Smooth muscle cell (in vitro differentiated cells): Measurements from ENCODE around the gene DYRK1A. TPM values are rescaled to one million over a fixed set of nuclear protein-coding genes. Genes with fewer than 3 reads are reported as not detected.
A peak's percentile ranks its signal among the peaks of the same experiment; 100 is the strongest.

Experiments used
- DNase-seq: peaks from one replicate; lab custom pipeline; 2025; ENCODE audit not compliant: unreplicated experiment; lab: John Stamatoyannopoulos, UW
- H2AFZ ChIP-seq: fragments of 200-600 bp; sonication (generic); 2 replicates; pipeline ENCODE4 v1.6.0; 2016; ENCODE audit warnings: antibody characterized with exemption, low read depth, mild to moderate bottlenecking
- H3F3A ChIP-seq: fragments of 200-600 bp; sonication (generic); 2 replicates; pipeline ENCODE4 v1.6.0; 2017; ENCODE audit warnings: antibody characterized with exemption, low read depth
- H3K27ac ChIP-seq: fragments of 200-600 bp; sonication (generic); 2 replicates; pipeline ENCODE4 v1.5.1; 2016; ENCODE audit warnings: low read depth, mild to moderate bottlenecking
- H3K27me3 ChIP-seq: fragments of 200-600 bp; sonication (generic); 2 replicates; pipeline ENCODE4 v1.6.1; 2016; ENCODE audit warnings: low read depth, mild to moderate bottlenecking
- H3K36me3 ChIP-seq: fragments of 200-600 bp; sonication (generic); 2 replicates; pipeline ENCODE4 v1.5.1; 2016; ENCODE audit warnings: low read depth
- H3K4me1 ChIP-seq: fragments of 200-600 bp; sonication (generic); 2 replicates; pipeline ENCODE4 v1.5.1; 2016; ENCODE audit warnings: low read depth
- H3K4me2 ChIP-seq: fragments of 200-600 bp; sonication (generic); 2 replicates; pipeline ENCODE4 v1.6.0; 2016; ENCODE audit warnings: mild to moderate bottlenecking
- H3K4me3 ChIP-seq: fragments of 200-600 bp; sonication (generic); 2 replicates; pipeline ENCODE4 v1.5.1; 2016; ENCODE audit warnings: mild to moderate bottlenecking
- H3K79me2 ChIP-seq: fragments of 200-600 bp; sonication (generic); 2 replicates; pipeline ENCODE4 v1.6.0; 2016; ENCODE audit warnings: low read depth, mild to moderate bottlenecking
- H3K9ac ChIP-seq: fragments of 200-600 bp; sonication (generic); 2 replicates; pipeline ENCODE4 v1.6.0; 2016; ENCODE audit warnings: low read depth
- H3K9me3 ChIP-seq: fragments of 200-600 bp; sonication (generic); replicated peaks from 2 replicates; pipeline ENCODE4 v1.5.1; 2016; ENCODE audit warnings: low read depth
- H4K20me1 ChIP-seq: fragments of 200-600 bp; sonication (generic); 2 replicates; pipeline ENCODE4 v1.6.0; 2016; ENCODE audit warnings: low read depth
- WGBS: methylation state at CpG from one replicate; pipeline ENCODE4 v1.1.7; 2016; ENCODE audit warnings: low lambda C conversion rate; 5-methylcytosine and 5-hydroxymethylcytosine counted together
- polyA plus RNA-seq: library from polyadenylated mRNA; unstranded; fragments of >200 nt; fragmentation: Nextera tagmentation; extraction: Ambion mirVana; gene quantifications from 2 replicates; pipeline ENCODE4 v1.2.1, GENCODE V29; 2016
- total RNA-seq: library from RNA; depleted of rRNA; stranded (reverse); fragments of >200 nt; gene quantifications from 2 replicates; pipeline ENCODE4 v1.2.3, GENCODE V29; 2014
- TF ChIP-seq, protein P1 (sequence below): fragments of 200-600 bp; sonication (generic); IDR thresholded peaks from 2 replicates; pipeline ENCODE4 v1.5.1; 2017; ENCODE audit warnings: borderline replicate concordance, mild to moderate bottlenecking, antibody characterized with exemption; ENCODE audit not compliant: insufficient read depth, poor library complexity, severe bottlenecking

Gene DYRK1A
- total and polyA plus RNA-seq, 2 experiments from 2014 or later, result 2.4 to 61.7 TPM

DNA sequence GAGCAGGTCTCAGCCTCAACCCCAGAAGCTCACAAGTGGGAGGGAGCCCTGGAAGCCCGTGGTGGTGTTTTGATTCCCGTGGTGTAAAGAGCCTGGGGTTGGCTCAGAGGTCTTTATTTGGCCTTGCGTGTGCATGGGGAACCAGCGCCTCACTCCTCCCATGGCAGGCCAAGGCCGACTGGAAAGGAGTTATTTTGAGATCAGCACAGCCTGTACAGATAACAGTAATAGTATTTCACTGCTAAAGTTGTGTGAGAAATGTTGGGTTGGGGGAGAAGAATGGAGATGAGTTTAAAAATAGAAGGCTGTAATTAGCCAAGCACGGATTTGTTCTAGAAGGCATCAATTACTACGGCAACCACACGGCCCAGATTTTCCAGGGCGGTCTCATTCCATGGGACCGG, 186.5 kb downstream of the DYRK1A start:
- no peak for DNase-seq
- Histone ChIP-seq H4K20me1 (no peaks in the 10 kb centered on the region), H3K79me2 (no peaks in the 10 kb centered on the region), H3K4me3 (no peak overlapping the region), H3K27ac (no peak overlapping the region), H3K4me1 (no peaks in the 10 kb centered on the region), H3K9ac (no peak overlapping the region), H3K27me3 (no peaks in the 10 kb centered on the region), H3F3A (no peaks in the 10 kb centered on the region), H2AFZ (peak overlapping the region; percentile 53), H3K9me3 (no peaks in the 10 kb centered on the region), H3K4me2 (peak overlapping the region; percentile 24), H3K36me3 (no peaks in the 10 kb centered on the region)
- TF ChIP-seq, protein P1, sequence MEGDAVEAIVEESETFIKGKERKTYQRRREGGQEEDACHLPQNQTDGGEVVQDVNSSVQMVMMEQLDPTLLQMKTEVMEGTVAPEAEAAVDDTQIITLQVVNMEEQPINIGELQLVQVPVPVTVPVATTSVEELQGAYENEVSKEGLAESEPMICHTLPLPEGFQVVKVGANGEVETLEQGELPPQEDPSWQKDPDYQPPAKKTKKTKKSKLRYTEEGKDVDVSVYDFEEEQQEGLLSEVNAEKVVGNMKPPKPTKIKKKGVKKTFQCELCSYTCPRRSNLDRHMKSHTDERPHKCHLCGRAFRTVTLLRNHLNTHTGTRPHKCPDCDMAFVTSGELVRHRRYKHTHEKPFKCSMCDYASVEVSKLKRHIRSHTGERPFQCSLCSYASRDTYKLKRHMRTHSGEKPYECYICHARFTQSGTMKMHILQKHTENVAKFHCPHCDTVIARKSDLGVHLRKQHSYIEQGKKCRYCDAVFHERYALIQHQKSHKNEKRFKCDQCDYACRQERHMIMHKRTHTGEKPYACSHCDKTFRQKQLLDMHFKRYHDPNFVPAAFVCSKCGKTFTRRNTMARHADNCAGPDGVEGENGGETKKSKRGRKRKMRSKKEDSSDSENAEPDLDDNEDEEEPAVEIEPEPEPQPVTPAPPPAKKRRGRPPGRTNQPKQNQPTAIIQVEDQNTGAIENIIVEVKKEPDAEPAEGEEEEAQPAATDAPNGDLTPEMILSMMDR, result no peak
- 34% methylated on average over 10 of the region's 10 CpGs for WGBS

- no peaks in the 10 kb centered on the region for H3K27me3 ChIP-seq
- H4K20me1 ChIP-seq, result no peaks in the 10 kb centered on the region
- no peaks in the 10 kb centered on the region for H3K79me2 ChIP-seq
- H3K36me3 ChIP-seq, result no peaks in the 10 kb centered on the region
- no peak overlapping the region for H3K4me2 ChIP-seq
- H3K9me3 ChIP-seq, result no peaks in the 10 kb centered on the region
- TF ChIP-seq, protein P1, result no peak
- no peak overlapping the region for H2AFZ ChIP-seq
- H3K4me1 ChIP-seq, result no peaks in the 10 kb centered on the region
- DNase-seq, result no peak
- no peak overlapping the region for H3K27ac ChIP-seq
- no peak overlapping the region for H3K9ac ChIP-seq
- no peak overlapping the region for H3K4me3 ChIP-seq
- WGBS, result 88% methylated on average over 15 of the region's 15 CpGs
- no peaks in the 10 kb centered on the region for H3F3A ChIP-seq
Observed at GRCh38 chr21:37554661-37555379, 188.2 kb downstream of the DYRK1A start.

DNA sequence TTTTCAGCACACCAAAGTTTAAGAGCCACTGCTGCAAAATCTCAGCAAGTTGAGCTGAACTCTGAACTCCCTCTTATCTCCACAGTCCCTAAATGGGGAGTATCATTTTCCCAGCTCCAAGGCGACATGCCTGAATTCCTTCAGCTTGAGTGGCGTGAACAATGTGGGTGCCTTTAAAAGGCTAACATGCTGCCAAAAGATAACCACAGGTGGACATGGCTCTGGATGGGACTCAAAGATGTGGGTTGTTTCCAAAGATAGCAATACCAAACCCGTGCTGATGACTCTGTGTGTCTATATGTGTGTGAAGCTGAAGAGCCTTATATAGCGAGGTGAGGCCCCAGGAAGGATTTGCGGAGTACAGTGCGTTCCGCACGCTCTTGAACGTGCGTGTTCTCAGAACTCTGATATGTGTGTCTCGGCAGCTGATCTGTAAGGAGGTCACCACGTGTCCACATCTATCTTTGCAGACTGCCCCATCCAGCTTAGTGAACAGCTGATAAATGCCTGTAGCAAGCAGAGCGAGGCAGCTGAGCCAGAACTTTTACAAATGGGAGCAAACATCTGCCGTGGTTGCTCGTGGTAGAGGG, 189.2 kb downstream of the DYRK1A start:
- Histone ChIP-seq H3K9me3 (no peaks in the 10 kb centered on the region), H3K27ac (no peak overlapping the region), H3K79me2 (no peaks in the 10 kb centered on the region), H4K20me1 (no peaks in the 10 kb centered on the region), H3K9ac (no peak overlapping the region), H3K4me2 (no peak overlapping the region), H3K27me3 (no peaks in the 10 kb centered on the region), H3K36me3 (no peaks in the 10 kb centered on the region), H3K4me1 (no peaks in the 10 kb centered on the region), H2AFZ (no peak overlapping the region), H3F3A (no peaks in the 10 kb centered on the region), H3K4me3 (no peak overlapping the region)
- TF ChIP-seq, protein P1, result no peak
- no peak for DNase-seq
- WGBS, result 64% methylated on average over 15 of the region's 15 CpGs
